PC-9 (cell line): ENCODE results near the gene CDH13. TPM values are rescaled to one million over a fixed set of nuclear protein-coding genes. Genes with fewer than 3 reads are reported as not detected.

Experiments
- BruUV-seq: library from RNA; stranded (reverse); fragments of 400-500 nt; replicated peaks from 2 replicates; lab custom pipeline; 2021; lab: Mats Ljungman, UMichigan
- CTCF ChIA-PET: fragments of 300-600 bp; sonication (Branson Sonifier 250); formaldehyde crosslinking; loops from one replicate; lab custom pipeline; 2022; ENCODE audit warnings: antibody characterized with exemption; lab: Charles Lee
- POLR2A ChIA-PET: fragments of 300-600 bp; sonication (Branson Sonifier 250); formaldehyde crosslinking; loops from one replicate; lab custom pipeline; 2022; ENCODE audit warnings: antibody characterized with exemption; ENCODE audit not compliant: unreplicated experiment; lab: Charles Lee
- DNase-seq, 2 experiments: peaks; one replicate each; pipeline versions ENCODE4 v3.0.0 to v3.0.0-alpha.2; 2015 to 2022; ENCODE audit warnings: mixed read lengths in 1 of 2
- H2AFZ ChIP-seq: fragments of 200-600 bp; sonication (generic); 2 replicates; pipeline ENCODE4 v1.8.1; 2017; ENCODE audit warnings: antibody characterized with exemption
- H3F3A ChIP-seq: fragments of 200-600 bp; sonication (generic); 2 replicates; pipeline ENCODE4 v1.8.1; 2017; ENCODE audit warnings: antibody characterized with exemption, mild to moderate bottlenecking, low read depth; ENCODE audit not compliant: insufficient read depth
- H3K27ac ChIP-seq: fragments of 200-600 bp; sonication (generic); 2 replicates; pipeline ENCODE4 v1.6.1; 2016; ENCODE audit warnings: mixed run types
- H3K27me3 ChIP-seq: fragments of 200-600 bp; sonication (generic); 2 replicates; pipeline ENCODE4 v1.6.1; 2016; ENCODE audit warnings: low read depth, mixed run types; ENCODE audit not compliant: insufficient read depth
- H3K36me3 ChIP-seq: fragments of 200-600 bp; sonication (generic); 2 replicates; pipeline ENCODE4 v1.6.1; 2016; ENCODE audit warnings: low read depth, mixed run types
- H3K4me1 ChIP-seq: fragments of 200-600 bp; sonication (generic); replicated peaks from 2 replicates; pipeline ENCODE4 v1.6.1; 2016; ENCODE audit warnings: mixed run types; ENCODE audit not compliant: insufficient read depth
- H3K4me2 ChIP-seq: fragments of 200-600 bp; sonication (generic); 2 replicates; pipeline ENCODE4 v1.6.1; 2017; ENCODE audit warnings: mixed run types
- H3K4me3 ChIP-seq: fragments of 200-600 bp; sonication (generic); 2 replicates; pipeline ENCODE4 v1.6.1; 2016; ENCODE audit warnings: mixed run types
- H3K79me2 ChIP-seq: fragments of 200-600 bp; sonication (generic); 2 replicates; pipeline ENCODE4 v1.6.1; 2017; ENCODE audit warnings: low read depth, mixed run types
- H3K9me2 ChIP-seq: fragments of 200-600 bp; sonication (generic); 2 replicates; pipeline ENCODE4 v1.8.1; 2017; ENCODE audit warnings: mild to moderate bottlenecking; ENCODE audit not compliant: insufficient read depth
- H3K9me3 ChIP-seq: fragments of 200-600 bp; sonication (generic); 2 replicates; pipeline ENCODE4 v1.8.1; 2016; ENCODE audit warnings: low read depth; ENCODE audit not compliant: insufficient read depth
- H4K20me1 ChIP-seq: fragments of 200-600 bp; sonication (generic); 2 replicates; pipeline ENCODE4 v1.8.1; 2017; ENCODE audit not compliant: insufficient read depth
- EZH2 ChIP-seq: fragments of 200-600 bp; sonication (generic); IDR thresholded peaks from 2 replicates; pipeline ENCODE4 v1.8.0; 2017; ENCODE audit warnings: antibody characterized with exemption, low read depth
- intact Hi-C: fragments of 100-400 bp; cut with micrococcal nuclease; formaldehyde crosslinking; loops from one replicate; pipeline ENCODE4 v1.10.0; 2022; ENCODE audit not compliant: unreplicated experiment
- total RNA-seq: library from RNA; stranded (reverse); gene quantifications from 2 replicates; pipeline ENCODE4 v1.2.3, GENCODE V29; 2021
- TF ChIP-seq, protein P1 (sequence below): fragments of 200-600 bp; sonication (generic); conservative IDR thresholded peaks from 2 replicates; pipeline ENCODE4 v1.6.1; 2017; ENCODE audit warnings: mixed run types, antibody characterized with exemption, mild to moderate bottlenecking, moderate library complexity

The CDH13 gene
- total RNA-seq, 1 experiment from 2014 or later, result 0.24 TPM

- intact Hi-C loops, result no loop called here
- Histone ChIP-seq H3K4me2 (no peak overlapping the region), H3K79me2 (no peaks in the 10 kb centered on the region)
Measured at GRCh38 chr16:82935766-82936165, 309.0 kb downstream of the CDH13 start.

GRCh38 chr16:82936941-82937551 lies 310.3 kb downstream of the CDH13 start:
- Histone ChIP-seq H3K4me1 (no peaks in the 10 kb centered on the region), H3K36me3 (no peaks in the 10 kb centered on the region), H2AFZ (no peak overlapping the region), H3K27me3 (no peaks in the 10 kb centered on the region), H3F3A (no peaks in the 10 kb centered on the region), H3K9me3 (peaks cover 3% of the 10 kb centered on the region; the same call in 1 of the 2 replicates), H4K20me1 (no peaks in the 10 kb centered on the region; the same call in 1 of the 2 replicates), H3K27ac (no peak overlapping the region), H3K4me2 (no peak overlapping the region), H3K79me2 (no peaks in the 10 kb centered on the region), H3K4me3 (no peak overlapping the region), H3K9me2 (no peaks in the 10 kb centered on the region)
- intact Hi-C loops, result no loop called here
- ChIA-PET POLR2A (no interaction called here), CTCF (no interaction called here)
- TF ChIP-seq, protein P1, sequence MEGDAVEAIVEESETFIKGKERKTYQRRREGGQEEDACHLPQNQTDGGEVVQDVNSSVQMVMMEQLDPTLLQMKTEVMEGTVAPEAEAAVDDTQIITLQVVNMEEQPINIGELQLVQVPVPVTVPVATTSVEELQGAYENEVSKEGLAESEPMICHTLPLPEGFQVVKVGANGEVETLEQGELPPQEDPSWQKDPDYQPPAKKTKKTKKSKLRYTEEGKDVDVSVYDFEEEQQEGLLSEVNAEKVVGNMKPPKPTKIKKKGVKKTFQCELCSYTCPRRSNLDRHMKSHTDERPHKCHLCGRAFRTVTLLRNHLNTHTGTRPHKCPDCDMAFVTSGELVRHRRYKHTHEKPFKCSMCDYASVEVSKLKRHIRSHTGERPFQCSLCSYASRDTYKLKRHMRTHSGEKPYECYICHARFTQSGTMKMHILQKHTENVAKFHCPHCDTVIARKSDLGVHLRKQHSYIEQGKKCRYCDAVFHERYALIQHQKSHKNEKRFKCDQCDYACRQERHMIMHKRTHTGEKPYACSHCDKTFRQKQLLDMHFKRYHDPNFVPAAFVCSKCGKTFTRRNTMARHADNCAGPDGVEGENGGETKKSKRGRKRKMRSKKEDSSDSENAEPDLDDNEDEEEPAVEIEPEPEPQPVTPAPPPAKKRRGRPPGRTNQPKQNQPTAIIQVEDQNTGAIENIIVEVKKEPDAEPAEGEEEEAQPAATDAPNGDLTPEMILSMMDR, result no peak
- TF ChIP-seq EZH2, result no peak
- BruUV-seq, result no TSS peak
- DNase-seq, result no peak

More at GRCh38 chr16:82935766-82936165, 309.0 kb downstream of the CDH13 start:
- CTCF ChIA-PET, result no interaction called here
- H3K9me3 ChIP-seq, result no peaks in the 10 kb centered on the region
- no peaks in the 10 kb centered on the region for H3K36me3 ChIP-seq
- no TSS peak for BruUV-seq
- H4K20me1 ChIP-seq, result no peaks in the 10 kb centered on the region; the same call in 1 of the 2 replicates
- H3K4me3 ChIP-seq, result no peak overlapping the region
- no peaks in the 10 kb centered on the region for H3K27me3 ChIP-seq
- H3F3A ChIP-seq, result no peaks in the 10 kb centered on the region
- TF ChIP-seq EZH2, result no peak
- TF ChIP-seq, protein P1, result no peak
- DNase-seq, result no peak
- H2AFZ ChIP-seq, result no peak overlapping the region
- H3K9me2 ChIP-seq, result no peaks in the 10 kb centered on the region
- H3K27ac ChIP-seq, result no peak overlapping the region
- H3K4me1 ChIP-seq, result no peaks in the 10 kb centered on the region
- POLR2A ChIA-PET, result no interaction called here

DNA sequence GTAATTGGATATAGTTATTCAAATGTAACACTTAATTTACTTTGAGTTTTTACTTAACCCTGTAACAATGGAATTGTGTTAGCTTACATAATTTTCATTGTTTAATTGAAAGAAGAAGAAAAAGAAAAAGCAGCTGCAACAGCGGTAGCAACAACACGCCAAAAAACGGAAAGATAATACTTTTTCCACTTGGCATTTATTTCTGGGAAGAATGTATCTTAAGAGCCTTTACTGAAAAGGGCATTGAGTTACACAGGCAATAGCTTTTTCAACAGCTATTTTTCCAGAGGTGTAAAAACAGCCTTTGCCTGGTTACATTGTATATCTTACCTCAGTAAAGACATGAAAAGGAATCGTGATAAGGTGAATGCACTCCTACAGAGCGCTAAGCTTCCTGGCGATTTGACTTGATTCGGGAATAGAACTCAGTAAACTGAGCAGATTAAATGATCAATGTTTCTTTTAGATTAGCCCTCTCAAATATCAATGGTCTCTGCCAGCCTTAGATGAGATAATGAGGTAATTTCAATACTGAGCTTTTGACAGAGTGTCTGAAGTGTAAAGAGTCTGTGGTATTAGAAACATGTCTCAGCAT lies 311.3 kb downstream of the CDH13 start:
- Histone ChIP-seq H3K27me3 (no peaks in the 10 kb centered on the region), H3K4me1 (no peaks in the 10 kb centered on the region), H3K27ac (no peak overlapping the region), H4K20me1 (no peaks in the 10 kb centered on the region; the same call in 1 of the 2 replicates), H3F3A (no peaks in the 10 kb centered on the region), H2AFZ (no peak overlapping the region), H3K36me3 (no peaks in the 10 kb centered on the region), H3K4me2 (no peak overlapping the region), H3K9me2 (no peaks in the 10 kb centered on the region), H3K79me2 (no peaks in the 10 kb centered on the region), H3K4me3 (no peak overlapping the region), H3K9me3 (peaks cover 3% of the 10 kb centered on the region; the same call in 1 of the 2 replicates)
- no peak for DNase-seq
- intact Hi-C loops, result no loop called here
- ChIA-PET POLR2A (no interaction called here), CTCF (no interaction called here)
- BruUV-seq, result no TSS peak
- no peak for TF ChIP-seq EZH2
- TF ChIP-seq, protein P1, result no peak
